ENCODE results near the gene AP3D1. TPM values are rescaled to one million over a fixed set of nuclear protein-coding genes. Genes with fewer than 3 reads are reported as not detected.
A peak's percentile ranks its signal among the peaks of the same experiment; 100 is the strongest.

Gene AP3D1
- total RNA-seq, 1 donor from 2014 or later: 162 TPM

DNA sequence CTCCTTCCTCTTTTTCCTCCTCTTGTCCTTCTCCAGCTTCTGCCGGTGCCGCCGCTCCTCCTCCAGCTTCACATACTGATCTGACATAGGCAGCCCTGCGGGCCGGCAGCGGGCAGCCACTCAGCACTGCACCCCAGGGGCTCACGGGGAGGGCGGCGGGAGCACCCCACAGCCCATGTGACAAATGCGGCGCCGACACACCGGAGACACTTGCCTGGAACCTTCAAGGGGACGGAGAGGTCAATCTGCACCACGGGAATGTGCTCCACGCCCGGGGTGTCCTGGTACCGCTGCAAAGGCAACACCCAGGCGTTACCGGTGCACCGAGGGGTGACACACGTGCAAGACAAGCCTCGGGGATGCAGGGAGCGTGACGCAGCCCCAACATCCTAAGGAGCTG lies 36.0 kb downstream of the AP3D1 start:
- Histone ChIP-seq H3K79me2 (ENCODE audit: insufficient read depth, low read length) (peaks cover 9% of the 10 kb centered on the region), H3K4me1 (ENCODE audit: insufficient read depth, low read length) (peaks cover 10% of the 10 kb centered on the region), H3K4me3 (ENCODE audit: insufficient read depth, low read depth, low read length) (no peak overlapping the region), H3K36me3 (ENCODE audit: insufficient read depth, low read length) (peaks cover 18% of the 10 kb centered on the region), H4K20me1 (ENCODE audit: insufficient read depth, low read length) (peaks cover 72% of the 10 kb centered on the region), H3K9ac (ENCODE audit: low read length) (no peak overlapping the region), H2AFZ (ENCODE audit: low read depth, low read length) (no peak overlapping the region), H3K4me2 (ENCODE audit: low read length) (no peak overlapping the region), H3K9me3 (ENCODE audit: insufficient read depth, low read depth, low read length) (no peaks in the 10 kb centered on the region), H3K27me3 (ENCODE audit: insufficient read depth, low read length) (no peaks in the 10 kb centered on the region), H3K27ac (ENCODE audit: low read depth, low read length) (no peak overlapping the region)
- no peak overlapping the region for H3K4me3 Mint-ChIP-seq (ENCODE audit: unreplicated experiment)
- TF ChIP-seq, protein P1, sequence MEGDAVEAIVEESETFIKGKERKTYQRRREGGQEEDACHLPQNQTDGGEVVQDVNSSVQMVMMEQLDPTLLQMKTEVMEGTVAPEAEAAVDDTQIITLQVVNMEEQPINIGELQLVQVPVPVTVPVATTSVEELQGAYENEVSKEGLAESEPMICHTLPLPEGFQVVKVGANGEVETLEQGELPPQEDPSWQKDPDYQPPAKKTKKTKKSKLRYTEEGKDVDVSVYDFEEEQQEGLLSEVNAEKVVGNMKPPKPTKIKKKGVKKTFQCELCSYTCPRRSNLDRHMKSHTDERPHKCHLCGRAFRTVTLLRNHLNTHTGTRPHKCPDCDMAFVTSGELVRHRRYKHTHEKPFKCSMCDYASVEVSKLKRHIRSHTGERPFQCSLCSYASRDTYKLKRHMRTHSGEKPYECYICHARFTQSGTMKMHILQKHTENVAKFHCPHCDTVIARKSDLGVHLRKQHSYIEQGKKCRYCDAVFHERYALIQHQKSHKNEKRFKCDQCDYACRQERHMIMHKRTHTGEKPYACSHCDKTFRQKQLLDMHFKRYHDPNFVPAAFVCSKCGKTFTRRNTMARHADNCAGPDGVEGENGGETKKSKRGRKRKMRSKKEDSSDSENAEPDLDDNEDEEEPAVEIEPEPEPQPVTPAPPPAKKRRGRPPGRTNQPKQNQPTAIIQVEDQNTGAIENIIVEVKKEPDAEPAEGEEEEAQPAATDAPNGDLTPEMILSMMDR (IDR thresholded peaks at IDR 0.05; ENCODE audit: insufficient read depth, low read depth, low read length): no peak
- no peak for TF ChIP-seq EZH2 (IDR thresholded peaks at IDR 0.05; ENCODE audit: insufficient read depth, low read length)
- H3K27ac Mint-ChIP-seq (ENCODE audit: unreplicated experiment): no peak overlapping the region
- FAIRE-seq (no peak), DNase-seq (ENCODE audit: low read depth) (no peak)
- peaks cover 13% of the 10 kb centered on the region for H3K36me3 Mint-ChIP-seq (ENCODE audit: low read depth, unreplicated experiment)
- no peaks in the 10 kb centered on the region for H3K27me3 Mint-ChIP-seq (ENCODE audit: low read depth, unreplicated experiment)
- peaks cover 5% of the 10 kb centered on the region for H3K4me1 Mint-ChIP-seq (ENCODE audit: low read depth, unreplicated experiment)
- no peaks in the 10 kb centered on the region for H3K9me3 Mint-ChIP-seq (ENCODE audit: unreplicated experiment)

DNA sequence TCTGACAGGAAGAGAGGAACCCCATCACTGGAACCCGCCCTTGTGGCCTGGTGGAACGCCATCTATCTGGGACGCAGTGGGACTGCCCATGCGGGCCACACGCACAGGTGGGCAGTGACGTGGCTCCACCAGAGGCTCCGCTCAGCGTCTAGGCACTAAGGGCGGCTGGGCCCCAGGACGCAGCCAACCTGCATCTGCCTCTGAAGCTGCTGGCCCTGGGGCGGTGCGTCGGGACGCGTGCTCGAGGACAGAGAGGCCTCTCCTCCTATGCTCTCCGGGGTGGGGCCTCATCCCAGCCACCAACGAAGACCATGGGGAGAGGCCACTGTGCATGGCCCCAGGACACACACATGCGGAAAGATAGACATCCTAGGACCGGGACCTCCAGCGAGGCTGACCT lies 36.5 kb downstream of the AP3D1 start:
- Mint-ChIP-seq H3K27me3 (ENCODE audit: low read depth, unreplicated experiment) (no peaks in the 10 kb centered on the region), H3K36me3 (ENCODE audit: low read depth, unreplicated experiment) (peaks cover 13% of the 10 kb centered on the region), H3K4me3 (ENCODE audit: unreplicated experiment) (no peak overlapping the region), H3K9me3 (ENCODE audit: unreplicated experiment) (no peaks in the 10 kb centered on the region), H3K27ac (ENCODE audit: unreplicated experiment) (no peak overlapping the region), H3K4me1 (ENCODE audit: low read depth, unreplicated experiment) (peaks cover 5% of the 10 kb centered on the region)
- H3K79me2 ChIP-seq (ENCODE audit: insufficient read depth, low read length): peaks cover 9% of the 10 kb centered on the region
- peaks cover 10% of the 10 kb centered on the region for H3K4me1 ChIP-seq (ENCODE audit: insufficient read depth, low read length)
- H3K36me3 ChIP-seq (ENCODE audit: insufficient read depth, low read length): peaks cover 22% of the 10 kb centered on the region
- H3K27ac ChIP-seq (ENCODE audit: low read depth, low read length): no peak overlapping the region
- H3K9ac ChIP-seq (ENCODE audit: low read length): no peak overlapping the region
- H2AFZ ChIP-seq (ENCODE audit: low read depth, low read length): no peak overlapping the region
- FAIRE-seq (no peak), DNase-seq (ENCODE audit: low read depth) (no peak)
- H4K20me1 ChIP-seq (ENCODE audit: insufficient read depth, low read length): peaks cover 70% of the 10 kb centered on the region
- TF ChIP-seq, protein P1 (IDR thresholded peaks at IDR 0.05; ENCODE audit: insufficient read depth, low read depth, low read length): no peak
- no peak for TF ChIP-seq EZH2 (IDR thresholded peaks at IDR 0.05; ENCODE audit: insufficient read depth, low read length)
- no peaks in the 10 kb centered on the region for H3K9me3 ChIP-seq (ENCODE audit: insufficient read depth, low read depth, low read length)
- H3K27me3 ChIP-seq (ENCODE audit: insufficient read depth, low read length): no peaks in the 10 kb centered on the region
- no peak overlapping the region for H3K4me2 ChIP-seq (ENCODE audit: low read length)
- H3K4me3 ChIP-seq (ENCODE audit: insufficient read depth, low read depth, low read length): no peak overlapping the region

DNA sequence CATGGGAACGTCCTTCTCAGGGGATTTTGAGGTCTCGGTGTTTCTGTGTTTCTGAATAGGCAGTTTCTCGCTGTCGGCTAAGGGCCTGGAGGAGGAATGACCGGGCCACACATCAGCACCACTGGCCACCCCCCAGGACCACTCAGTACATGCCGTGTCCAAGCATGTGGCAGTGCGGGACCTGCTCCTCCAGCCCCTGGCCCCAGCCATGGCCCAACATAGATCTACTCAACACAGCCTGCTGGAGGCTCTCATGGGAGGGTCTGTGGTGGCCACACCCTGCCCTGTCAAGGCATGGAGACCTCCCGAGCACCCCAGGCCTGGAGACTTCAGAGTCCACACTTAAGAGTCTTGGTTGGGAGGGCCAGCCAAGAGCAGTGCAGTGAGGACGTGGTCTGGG lies 37.1 kb downstream of the AP3D1 start:
- Histone ChIP-seq H3K9ac (ENCODE audit: low read length) (peak overlapping the region; percentile 22), H3K27ac (ENCODE audit: low read depth, low read length) (no peak overlapping the region)
- no peak for FAIRE-seq

More for the DNA sequence above, 37.1 kb downstream of the AP3D1 start:
- TF ChIP-seq, protein P1 (IDR thresholded peaks at IDR 0.05; ENCODE audit: insufficient read depth, low read depth, low read length): no peak
- TF ChIP-seq EZH2 (IDR thresholded peaks at IDR 0.05; ENCODE audit: insufficient read depth, low read length): no peak
- peaks cover 10% of the 10 kb centered on the region for H3K4me1 ChIP-seq (ENCODE audit: insufficient read depth, low read length)
- H3K4me3 ChIP-seq (ENCODE audit: insufficient read depth, low read depth, low read length): no peak overlapping the region
- H3K79me2 ChIP-seq (ENCODE audit: insufficient read depth, low read length): peaks cover 9% of the 10 kb centered on the region
- Mint-ChIP-seq H3K9me3 (ENCODE audit: unreplicated experiment) (no peaks in the 10 kb centered on the region), H3K36me3 (ENCODE audit: low read depth, unreplicated experiment) (peaks cover 14% of the 10 kb centered on the region), H3K4me3 (ENCODE audit: unreplicated experiment) (peak overlapping the region; percentile 20), H3K4me1 (ENCODE audit: low read depth, unreplicated experiment) (peaks cover 5% of the 10 kb centered on the region), H3K27ac (ENCODE audit: unreplicated experiment) (peak overlapping the region; percentile 73), H3K27me3 (ENCODE audit: low read depth, unreplicated experiment) (no peaks in the 10 kb centered on the region)
- peak overlapping the region; percentile 41 for H3K4me2 ChIP-seq (ENCODE audit: low read length)
- H3K36me3 ChIP-seq (ENCODE audit: insufficient read depth, low read length): peaks cover 24% of the 10 kb centered on the region
- H2AFZ ChIP-seq (ENCODE audit: low read depth, low read length): no peak overlapping the region
- H3K27me3 ChIP-seq (ENCODE audit: insufficient read depth, low read length): no peaks in the 10 kb centered on the region
- no peak for DNase-seq (ENCODE audit: low read depth)
- peaks cover 73% of the 10 kb centered on the region for H4K20me1 ChIP-seq (ENCODE audit: insufficient read depth, low read length)
- H3K9me3 ChIP-seq (ENCODE audit: insufficient read depth, low read depth, low read length): no peaks in the 10 kb centered on the region

Data from astrocyte (in vitro differentiated cells and primary cell).